H9 (cell line): ENCODE data around the gene NCOA5. TPM values are rescaled to one million over a fixed set of nuclear protein-coding genes. Genes with fewer than 3 reads are reported as not detected.

Experiments used
- DNase-seq: peaks from one replicate; pipeline ENCODE4 v3.0.0-alpha.2; 2017
- H2AFZ ChIP-seq: one replicate; pipeline ENCODE4 v1.6.1; 2013; ENCODE audit warnings: mild to moderate bottlenecking, low read length, control low read depth, moderate library complexity
- H2AK5ac ChIP-seq: 2 replicates; pipeline ENCODE4 v1.6.1; 2013; ENCODE audit warnings: low read length, control low read depth, mixed read lengths; ENCODE audit not compliant: insufficient read length
- H2BK120ac ChIP-seq: one replicate; pipeline ENCODE4 v1.6.1; 2013; ENCODE audit warnings: low read depth, mild to moderate bottlenecking, low read length, control low read depth, inconsistent platforms; ENCODE audit not compliant: poor library complexity, severe bottlenecking
- H2BK12ac ChIP-seq: 2 replicates; pipeline ENCODE4 v1.6.1; 2013; ENCODE audit warnings: low read length, control low read depth, mixed read lengths, low read depth; ENCODE audit not compliant: insufficient read length
- H2BK15ac ChIP-seq: 2 replicates; pipeline ENCODE4 v1.6.1; 2013; ENCODE audit warnings: low read depth, low read length, control low read depth
- H2BK20ac ChIP-seq: one replicate; pipeline ENCODE4 v1.6.1; 2013; ENCODE audit warnings: low read depth, mild to moderate bottlenecking, low read length, control low read depth, inconsistent platforms; ENCODE audit not compliant: poor library complexity, severe bottlenecking
- H2BK5ac ChIP-seq: 2 replicates; pipeline ENCODE4 v1.6.1; 2013; ENCODE audit warnings: low read length, control low read depth, mixed read lengths; ENCODE audit not compliant: insufficient read length
- H3K14ac ChIP-seq: 2 replicates; pipeline ENCODE4 v1.6.1; 2013; ENCODE audit warnings: low read length, control low read depth; ENCODE audit not compliant: insufficient read depth
- H3K18ac ChIP-seq: 2 replicates; pipeline ENCODE4 v1.6.1; 2013; ENCODE audit warnings: low read depth, mild to moderate bottlenecking, mixed read lengths, low read length, control low read depth; ENCODE audit not compliant: insufficient read length
- H3K23ac ChIP-seq: 2 replicates; pipeline ENCODE4 v1.6.1; 2013; ENCODE audit warnings: low read length, control low read depth, mixed read lengths, low read depth; ENCODE audit not compliant: insufficient read length
- H3K23me2 ChIP-seq: 2 replicates; pipeline ENCODE4 v1.6.1; 2013; ENCODE audit warnings: low read depth, mild to moderate bottlenecking, mixed read lengths, low read length, control low read depth; ENCODE audit not compliant: insufficient read length, poor library complexity, severe bottlenecking
- H3K27ac ChIP-seq: 2 replicates; pipeline ENCODE4 v1.5.1; 2013; ENCODE audit warnings: low read length, control low read depth, mixed read lengths, low read depth; ENCODE audit not compliant: insufficient read length
- H3K27me3 ChIP-seq: 2 replicates; pipeline ENCODE4 v1.6.1; 2013; ENCODE audit warnings: low read length, control low read depth, inconsistent platforms; ENCODE audit not compliant: insufficient read depth
- H3K4ac ChIP-seq: 2 replicates; pipeline ENCODE4 v1.6.1; 2013; ENCODE audit warnings: low read depth, mild to moderate bottlenecking, control low read depth, inconsistent platforms, low read length, moderate library complexity
- H3K4me1 ChIP-seq: 2 replicates; pipeline ENCODE4 v1.6.1; 2013; ENCODE audit warnings: low read length, control low read depth, inconsistent platforms; ENCODE audit not compliant: insufficient read depth
- H3K4me2 ChIP-seq: 2 replicates; pipeline ENCODE4 v1.6.1; 2013; ENCODE audit warnings: low read length, control low read depth, mixed read lengths; ENCODE audit not compliant: insufficient read length, insufficient read depth
- H3K56ac ChIP-seq: 2 replicates; pipeline ENCODE4 v1.6.1; 2013; ENCODE audit warnings: low read depth, mild to moderate bottlenecking, mixed read lengths, low read length, control low read depth; ENCODE audit not compliant: insufficient read length
- H3K79me1 ChIP-seq: 2 replicates; pipeline ENCODE4 v1.6.1; 2013; ENCODE audit warnings: low read depth, mild to moderate bottlenecking, moderate library complexity, low read length, control low read depth, inconsistent platforms; ENCODE audit not compliant: insufficient read depth, poor library complexity, severe bottlenecking
- H3K79me2 ChIP-seq: 2 replicates; pipeline ENCODE4 v1.6.1; 2013; ENCODE audit warnings: low read length, control low read depth, inconsistent platforms; ENCODE audit not compliant: insufficient read depth
- H3K9ac ChIP-seq: 2 replicates; pipeline ENCODE4 v1.6.1; 2013; ENCODE audit warnings: low read length, control low read depth, mixed read lengths; ENCODE audit not compliant: insufficient read length; ENCODE audit errors: extremely low read depth
- H3K9me3 ChIP-seq: one replicate; pipeline ENCODE4 v1.6.1; 2013; ENCODE audit warnings: low read depth, low read length, inconsistent platforms; ENCODE audit not compliant: control insufficient read depth
- H3T11ph ChIP-seq: one replicate; pipeline ENCODE4 v1.6.1; 2013; ENCODE audit warnings: mild to moderate bottlenecking, low read length, control low read depth, inconsistent platforms
- H4K20me1 ChIP-seq: one replicate; pipeline ENCODE4 v1.6.1; 2013; ENCODE audit not compliant: control insufficient read depth, insufficient read length, insufficient read depth
- H4K5ac ChIP-seq: 2 replicates; pipeline ENCODE4 v1.6.1; 2013; ENCODE audit warnings: low read depth, mild to moderate bottlenecking, mixed read lengths, low read length, control low read depth; ENCODE audit not compliant: insufficient read length
- H4K8ac ChIP-seq: replicated peaks from 2 replicates; pipeline ENCODE4 v1.6.1; 2013; ENCODE audit warnings: low read length, control low read depth, mixed read lengths, low read depth; ENCODE audit not compliant: insufficient read length
- H4K91ac ChIP-seq: 2 replicates; pipeline ENCODE4 v1.6.1; 2013; ENCODE audit warnings: low read depth, mild to moderate bottlenecking, moderate library complexity, mixed read lengths, low read length, control low read depth; ENCODE audit not compliant: insufficient read length
- H3K27ac Mint-ChIP-seq, 3 experiments: 2 replicates in 2 of 3; 3 replicates in 1 of 3; pipeline ENCODE4 v1.8.0; 2020 to 2021; ENCODE audit warnings: mixed read lengths in 3 of 3, mild to moderate bottlenecking in 1 of 3, moderate library complexity in 1 of 3
- H3K27me3 Mint-ChIP-seq: 2 replicates; pipeline ENCODE4 v1.8.0; 2021; ENCODE audit warnings: low read depth, mild to moderate bottlenecking, moderate library complexity, mixed read lengths
- H3K36me3 Mint-ChIP-seq, 3 experiments: 2 replicates in 2 of 3; 3 replicates in 1 of 3; pipeline ENCODE4 v1.8.0; 2020 to 2021; ENCODE audit warnings: low read depth in 3 of 3, mixed read lengths in 3 of 3; ENCODE audit not compliant: insufficient read depth in 1 of 3
- H3K4me1 Mint-ChIP-seq, 2 experiments: 2 replicates each; pipeline ENCODE4 v1.8.0; 2020; ENCODE audit warnings: mixed read lengths in 2 of 2
- H3K4me3 Mint-ChIP-seq, 2 experiments: 2 replicates in 1 of 2; 3 replicates in 1 of 2; pipeline ENCODE4 v1.8.0; 2020 to 2021; ENCODE audit warnings: mild to moderate bottlenecking in 2 of 2, mixed read lengths in 2 of 2, moderate library complexity in 1 of 2
- H3K9me3 Mint-ChIP-seq, 2 experiments: 2 replicates in 1 of 2; 3 replicates in 1 of 2; pipeline ENCODE4 v1.8.0; 2020; ENCODE audit warnings: mild to moderate bottlenecking in 2 of 2, mixed read lengths in 2 of 2, moderate library complexity in 1 of 2
- CTCF ChIP-seq: fragments of 200-600 bp; sonication (generic); conservative IDR thresholded peaks from 3 replicates; pipeline ENCODE4 v1.8.0; 2021; ENCODE audit warnings: antibody characterized with exemption, mild to moderate bottlenecking
- WGBS: extraction: QIAGEN DNeasy Blood & Tissue Kit; methylation state at CpG from one replicate; pipeline ENCODE4 v1.1.7; 2013; ENCODE audit warnings: missing lambda C conversion rate, low lambda C conversion rate, mixed read lengths; ENCODE audit not compliant: insufficient read length; ENCODE audit errors: extremely low coverage; 5-methylcytosine and 5-hydroxymethylcytosine counted together
- total RNA-seq: library from RNA; stranded (reverse); gene quantifications from 2 replicates; pipeline ENCODE4 v1.2.1, GENCODE V29; 2021

NCOA5 gene
- total RNA-seq, 1 experiment from 2014 or later = 55.7 TPM

GRCh38 chr20:46050444-46050843 is 39.3 kb downstream of the NCOA5 start:
- no peaks in the 10 kb centered on the region for H3K79me2 ChIP-seq
- H3K4me1 ChIP-seq = no peaks in the 10 kb centered on the region

More at GRCh38 chr20:46050444-46050843, 39.3 kb downstream of the NCOA5 start:
- no peaks in the 10 kb centered on the region for H3K4me1 Mint-ChIP-seq
- Histone ChIP-seq H2BK5ac (no peak overlapping the region), H3K4me2 (no peak overlapping the region), H3K79me1 (no peaks in the 10 kb centered on the region), H4K5ac (no peak overlapping the region), H2AFZ (no peak overlapping the region), H2BK20ac (no peak overlapping the region), H4K8ac (no peak overlapping the region), H2AK5ac (no peak overlapping the region), H2BK120ac (no peak overlapping the region), H3K9ac (no peak overlapping the region), H3K27me3 (peaks cover 4% of the 10 kb centered on the region; the same call in 1 of the 2 replicates), H4K91ac (no peak overlapping the region), H3T11ph (no peak overlapping the region), H3K23me2 (no peaks in the 10 kb centered on the region), H3K9me3 (no peaks in the 10 kb centered on the region), H3K14ac (no peak overlapping the region), H2BK12ac (no peak overlapping the region), H3K18ac (no peak overlapping the region), H3K27ac (no peak overlapping the region), H4K20me1 (no peaks in the 10 kb centered on the region), H2BK15ac (no peak overlapping the region), H3K23ac (no peak overlapping the region), H3K4ac (no peak overlapping the region), H3K56ac (no peak overlapping the region)
- no peak overlapping the region for H3K27ac Mint-ChIP-seq
- TF ChIP-seq CTCF = no peak
- 0 out of 7 replicates have a peak, but pooled peaks cover 0 to 1% (median 0%) of the 10 kb centered on the region in 3 experiments for H3K36me3 Mint-ChIP-seq
- no CpG with 5 or more reads among the region's 10 CpGs for WGBS
- peaks cover 64% of the 10 kb centered on the region for H3K27me3 Mint-ChIP-seq
- H3K4me3 Mint-ChIP-seq = no peak overlapping the region
- H3K9me3 Mint-ChIP-seq = no peaks in the 10 kb centered on the region
- DNase-seq = no peak
